GM12878 (cell line): Measurements from ENCODE around the gene CDH4. TPM values are rescaled to one million over a fixed set of nuclear protein-coding genes. Genes with fewer than 3 reads are reported as not detected.

Experiments
- ATAC-seq: fragments of 200-7000 bp; cut with Tn5 transposase; 3 replicates; pipeline ENCODE4 v1.9.1; 2020; ENCODE audit warnings: mild to moderate bottlenecking, moderate library complexity
- BruUV-seq: library from RNA; stranded (reverse); fragments of 400-500 nt; replicated peaks from 2 replicates; lab custom pipeline; 2021; lab: Mats Ljungman, UMichigan
- CTCF ChIA-PET: fragments of 300-600 bp; sonication (Branson Sonifier 250); formaldehyde crosslinking; extraction: SDS; loops from one replicate; lab custom pipeline; 2021; ENCODE audit warnings: inconsistent platforms; lab: Yijun Ruan, JAX
- POLR2A ChIA-PET: fragments of 350-600 bp; formaldehyde crosslinking; extraction: SDS; loops from one replicate; lab custom pipeline; 2021; ENCODE audit warnings: inconsistent platforms; lab: Charles Lee
- RAD21 ChIA-PET: fragments of 300-600 bp; sonication (Branson Sonifier 250); formaldehyde crosslinking; loops from one replicate; lab custom pipeline; 2023; ENCODE audit warnings: antibody characterized with exemption; ENCODE audit not compliant: unreplicated experiment; lab: Charles Lee
- SMC1A ChIA-PET: fragments of 300-600 bp; sonication (Branson Sonifier 250); formaldehyde crosslinking; loops from one replicate; lab custom pipeline; 2023; ENCODE audit not compliant: unreplicated experiment, uncharacterized antibody; lab: Charles Lee
- DNase-seq: peaks from one replicate; pipeline ENCODE4 v3.0.0-alpha.2; 2011; ENCODE audit warnings: low read depth, low spot score
- FAIRE-seq: peaks from 3 replicates; lab custom pipeline; 2011; peaks lifted over from hg19 to GRCh38; lab: Jason Lieb, UNC
- H2AFZ ChIP-seq: 2 replicates; pipeline ENCODE4 v1.6.0; 2011; ENCODE audit warnings: low read depth, low read length, control low read depth; ENCODE audit not compliant: control insufficient read depth
- H3K27ac ChIP-seq: 2 replicates; pipeline ENCODE4 v1.5.1; 2011; ENCODE audit warnings: control low read depth; ENCODE audit not compliant: control insufficient read depth, insufficient read depth
- H3K27me3 ChIP-seq, 2 experiments: replicated peaks in 1 of 2; 2 replicates each; pipeline versions ENCODE4 v1.6.0 to v1.6.1; 2011; ENCODE audit warnings: low read length in 1 of 2; ENCODE audit not compliant: control insufficient read depth in 2 of 2, insufficient read depth in 2 of 2
- H3K36me3 ChIP-seq, 2 experiments: 2 replicates each; pipeline ENCODE4 v1.5.1; 2011; ENCODE audit warnings: low read length in 1 of 2; ENCODE audit not compliant: control insufficient read depth in 2 of 2, insufficient read depth in 2 of 2
- H3K4me1 ChIP-seq: 2 replicates; pipeline ENCODE4 v1.6.1; 2011; ENCODE audit warnings: mild to moderate bottlenecking, low read length, moderate library complexity, mixed read lengths; ENCODE audit not compliant: control insufficient read depth, insufficient read depth
- H3K4me2 ChIP-seq: 2 replicates; pipeline ENCODE4 v1.6.0; 2011; ENCODE audit warnings: control low read depth; ENCODE audit not compliant: control insufficient read depth, insufficient read depth
- H3K4me3 ChIP-seq: fragments of 200-600 bp; sonication (generic); 2 replicates; pipeline ENCODE4 v1.5.1; 2016
- H3K79me2 ChIP-seq: 2 replicates; pipeline ENCODE4 v1.6.0; 2011; ENCODE audit warnings: low read length; ENCODE audit not compliant: control insufficient read depth, insufficient read depth
- H3K9ac ChIP-seq: 2 replicates; pipeline ENCODE4 v1.8.0; 2011; ENCODE audit warnings: low read length, control low read depth, mixed read lengths; ENCODE audit not compliant: control insufficient read depth, insufficient read depth
- H3K9me3 ChIP-seq: replicated peaks from 3 replicates; pipeline ENCODE4 v1.5.1; 2011; ENCODE audit warnings: mild to moderate bottlenecking, low read length; ENCODE audit not compliant: control insufficient read depth, insufficient read depth
- H4K20me1 ChIP-seq: 2 replicates; pipeline ENCODE4 v1.6.0; 2011; ENCODE audit not compliant: control insufficient read depth, insufficient read depth
- BRCA1 ChIP-seq: IDR thresholded peaks from 2 replicates; pipeline ENCODE4 v1.6.1; 2011; ENCODE audit warnings: low read depth, low read length, improper control_type of control experiment
- CBFB ChIP-seq: IDR thresholded peaks from 2 replicates; pipeline ENCODE4 v1.6.1; 2016; ENCODE audit warnings: antibody characterized with exemption, low read depth
- CHD1 ChIP-seq: IDR thresholded peaks from 2 replicates; pipeline ENCODE4 v1.6.1; 2012; ENCODE audit warnings: low read depth, low read length, improper control_type of control experiment
- CREB1 ChIP-seq: IDR thresholded peaks from 2 replicates; pipeline ENCODE4 v1.6.1; 2012; ENCODE audit warnings: low read depth, mild to moderate bottlenecking, inconsistent platforms
- ELK1 ChIP-seq: IDR thresholded peaks from 2 replicates; pipeline ENCODE4 v1.6.1; 2012; ENCODE audit warnings: low read depth, low read length, improper control_type of control experiment
- JUNB ChIP-seq: IDR thresholded peaks from 2 replicates; pipeline ENCODE4 v1.6.1; 2016; ENCODE audit warnings: antibody characterized with exemption, mild to moderate bottlenecking
- MEF2A ChIP-seq: IDR thresholded peaks from 2 replicates; pipeline ENCODE4 v1.6.1; 2011; ENCODE audit warnings: low read depth, mild to moderate bottlenecking, low read length, moderate library complexity; ENCODE audit not compliant: insufficient read depth
- NFXL1 ChIP-seq: fragments of 450-650 bp; IDR thresholded peaks from 2 replicates; pipeline ENCODE4 v1.6.1; 2017; ENCODE audit warnings: antibody characterized with exemption, mild to moderate bottlenecking, borderline replicate concordance
- PAX8 ChIP-seq: fragments of 450-650 bp; IDR thresholded peaks from 2 replicates; pipeline ENCODE4 v1.6.1; 2017; ENCODE audit warnings: mild to moderate bottlenecking, moderate library complexity
- RB1 ChIP-seq: fragments of 450-650 bp; formaldehyde crosslinking; IDR thresholded peaks from 2 replicates; pipeline ENCODE4 v1.6.1; 2017; ENCODE audit warnings: mild to moderate bottlenecking, borderline replicate concordance
- RBBP5 ChIP-seq: fragments of 200-600 bp; sonication (generic); conservative IDR thresholded peaks from 2 replicates; pipeline ENCODE4 v1.6.1; 2016
- TCF12 ChIP-seq: IDR thresholded peaks from 2 replicates; pipeline ENCODE4 v1.6.1; 2011; ENCODE audit warnings: low read depth, mild to moderate bottlenecking, low read length
- ZBTB4 ChIP-seq: fragments of 450-650 bp; formaldehyde crosslinking; IDR thresholded peaks from 2 replicates; pipeline ENCODE4 v1.4.0; 2022; ENCODE audit warnings: mild to moderate bottlenecking, moderate library complexity
- ZNF274 ChIP-seq: IDR thresholded peaks from one replicate; pipeline ENCODE4 v1.8.0; 2011; ENCODE audit not compliant: insufficient read length, insufficient read depth
- ZNF592 ChIP-seq: fragments of 450-650 bp; IDR thresholded peaks from 2 replicates; pipeline ENCODE4 v1.6.1; 2017; ENCODE audit warnings: mild to moderate bottlenecking, moderate library complexity
- WGBS: methylation state at CpG from one replicate; pipeline ENCODE4 v1.1.6; 2016; ENCODE audit warnings: low lambda C conversion rate; ENCODE audit not compliant: insufficient replicate concordance, insufficient coverage; ENCODE audit errors: missing lambda C conversion rate; 5-methylcytosine and 5-hydroxymethylcytosine counted together
- in situ Hi-C: fragments of 300-500 bp; cut with MboI; formaldehyde crosslinking; loops from 9 replicates; pipeline ENCODE4 v1.14.3; 2018; ENCODE audit warnings: mixed read lengths
- intact Hi-C: fragments of 100-400 bp; cut with micrococcal nuclease; formaldehyde crosslinking; loops from one replicate; pipeline ENCODE4 v1.14.2; 2022; ENCODE audit not compliant: unreplicated experiment
- polyA plus RNA-seq, 11 experiments: library from polyadenylated mRNA; depleted of rRNA in 4 of 11; unstranded in 6 of 11; stranded (reverse) in 5 of 11; fragments of >200 nt; fragmentation: Nextera tagmentation in 4 of 11; fragmentation: Illumina TruSeq in 1 of 11; extraction: Ambion mirVana in 4 of 11; extraction: Trizol in 1 of 11; gene quantifications; 1 replicate in 1 of 11; 2 replicates in 10 of 11; pipeline versions ENCODE4 v1.2.1 to v1.2.3, GENCODE V29; 2011 to 2016; ENCODE audit warnings: inconsistent platforms in 2 of 11, missing spikeins in 2 of 11, low read depth in 1 of 11
- total RNA-seq, 4 experiments: library from RNA; depleted of rRNA in 3 of 4; stranded (reverse); fragments of >200 nt in 3 of 4; fragmentation: Illumina TruSeq in 1 of 4; extraction: Trizol in 1 of 4; gene quantifications; 2 replicates each; pipeline versions ENCODE4 v1.2.1 to v1.2.3, GENCODE V29; 2013 to 2021

The CDH4 gene
- total and polyA plus RNA-seq, 10 of the 15 experiments (the other 5 are each of a cell fraction or from before 2014, with no cell fraction given) = not detected

GRCh38 chr20:61695741-61696140, 443.7 kb downstream of the CDH4 start:
- WGBS = 25% methylated on average over 7 of the region's 9 CpGs
- ATAC-seq (no peak), FAIRE-seq (no peak), DNase-seq (no peak)
- in situ Hi-C loops = no loop called here
- H2AFZ ChIP-seq = no peak overlapping the region
- BruUV-seq = no TSS peak
- H3K36me3 ChIP-seq = no peaks in the 10 kb centered on the region
- ChIA-PET POLR2A (no interaction called here), CTCF (no interaction called here)
- intact Hi-C loops = no loop called here
- H3K27ac ChIP-seq = no peak overlapping the region
- H3K9ac ChIP-seq = no peak overlapping the region
- no peaks in the 10 kb centered on the region for H3K79me2 ChIP-seq
- H3K4me2 ChIP-seq = no peak overlapping the region
- TF ChIP-seq CREB1 = no peak
- no peak for TF ChIP-seq RB1
- TF ChIP-seq PAX8 = no peak
- no peak for TF ChIP-seq ZNF592
- TF ChIP-seq RBBP5 = no peak
- TF ChIP-seq TCF12 = no peak
- TF ChIP-seq ELK1 = no peak
- TF ChIP-seq ZNF274 = no peak
- TF ChIP-seq BRCA1 = no peak
- no peak for TF ChIP-seq MEF2A
- no peak for TF ChIP-seq CBFB
- TF ChIP-seq ZBTB4 (CRISPR knock-in tag) = no peak
- TF ChIP-seq CHD1 = no peak
- no peak for TF ChIP-seq JUNB
- no peak for TF ChIP-seq NFXL1
- TF ChIP-seq, all 136 proteins: peak for 0
- no peaks in the 10 kb centered on the region for H3K27me3 ChIP-seq
- no peaks in the 10 kb centered on the region for H4K20me1 ChIP-seq
- RAD21 ChIA-PET = no interaction called here
- H3K4me3 ChIP-seq = no peak overlapping the region
- SMC1A ChIA-PET = no interaction called here
- no peaks in the 10 kb centered on the region for H3K9me3 ChIP-seq
- H3K4me1 ChIP-seq = no peaks in the 10 kb centered on the region
